ENCODE measurements around the gene IL25. TPM values are rescaled to one million over a fixed set of nuclear protein-coding genes. Genes with fewer than 3 reads are reported as not detected.

The IL25 gene
- total RNA-seq, 4 donors from 2014 or later = not detected

GRCh38 chr14:23349156-23349845 is 23.3 kb upstream of the IL25 start:
- DNase-seq = no peak
- H3K9me3 ChIP-seq = no peaks in the 10 kb centered on the region
- peaks cover 9 to 21% (median 15%) of the 10 kb centered on the region in 3 donors for H3K4me1 ChIP-seq
- intact Hi-C loops (cut with DNase I) = no loop called here
- TF ChIP-seq CTCF (IDR thresholded peaks at IDR 0.05) = no peak
- TF ChIP-seq POLR2A (IDR thresholded peaks at IDR 0.05) = no peak
- H3K36me3 ChIP-seq = no peaks in the 10 kb centered on the region
- H3K4me3 ChIP-seq = no peak overlapping the region
- H3K27ac ChIP-seq = no peak overlapping the region
- H3K27me3 ChIP-seq = peaks cover 0 to 36% (median 0%) of the 10 kb centered on the region in 4 donors
- WGBS, 2 donors = 96% methylated on average over 5 of the region's 8 CpGs

GRCh38 chr14:23351681-23352505 is 20.7 kb upstream of the IL25 start:
- TF ChIP-seq CTCF (IDR thresholded peaks at IDR 0.05) (no peak), POLR2A (IDR thresholded peaks at IDR 0.05) (no peak)
- H3K9me3 ChIP-seq = no peaks in the 10 kb centered on the region
- H3K4me3 ChIP-seq = peak overlapping the region; percentile 35 to 73 (median 60)
- H3K4me1 ChIP-seq = peaks cover 9 to 21% (median 15%) of the 10 kb centered on the region in 3 donors
- intact Hi-C loops (cut with DNase I) = no loop called here
- peak overlapping the region in 3 of 4 donors; percentile 39 to 70 (median 56) for H3K27ac ChIP-seq
- WGBS, 2 donors = 42 to 44% methylated on average over 4 to 6 of the region's 61 CpGs
- H3K36me3 ChIP-seq = peaks cover 0 to 10% (median 0%) of the 10 kb centered on the region in 3 donors
- H3K27me3 ChIP-seq = peaks cover 0 to 36% (median 0%) of the 10 kb centered on the region in 4 donors
- DNase-seq = no peak

- WGBS, 2 donors = 0 to 1% methylated on average over 16 to 24 of the region's 42 CpGs
- Histone ChIP-seq H3K27ac (peak within 1 kb of the TSS in 3 of 4 donors; percentile 39 to 70 (median 56)), H3K4me3 (peak within 1 kb of the TSS; percentile 35 to 73 (median 60)), H3K36me3 (peaks cover 0 to 19% (median 7%) of the 10 kb centered on the region in 3 donors), H3K4me1 (peaks cover 9 to 21% (median 15%) of the 10 kb centered on the region in 3 donors), H3K27me3 (peaks cover 0 to 36% (median 0%) of the 10 kb centered on the region in 4 donors), H3K9me3 (no peaks in the 10 kb centered on the region)
- TF ChIP-seq POLR2A (IDR thresholded peaks at IDR 0.05) = peak in 2 of 4 donors; percentile 27 to 56
- TF ChIP-seq CTCF (IDR thresholded peaks at IDR 0.05) = no peak
- no peak for DNase-seq
- intact Hi-C loops (cut with DNase I) = no loop called here
Observed at GRCh38 chr14:23352506-23353432, 19.8 kb upstream of the IL25 start, which contains the start of gene SLC22A17. TSS of gene SLC22A17 (minus strand) at chr14:23352887.

GRCh38 chr14:23353433-23353780 is 19.2 kb upstream of the IL25 start:
- Histone ChIP-seq H3K36me3 (peaks cover 0 to 25% (median 7%) of the 10 kb centered on the region in 3 donors), H3K4me3 (no peak overlapping the region), H3K4me1 (peaks cover 9 to 21% (median 15%) of the 10 kb centered on the region in 3 donors), H3K27me3 (peaks cover 0 to 36% (median 0%) of the 10 kb centered on the region in 4 donors), H3K9me3 (no peaks in the 10 kb centered on the region), H3K27ac (peak overlapping the region in 1 of 4 donors; percentile 9)
- WGBS, 2 donors = 65 to 66% methylated on average over 5 of the region's 5 CpGs
- intact Hi-C loops (cut with DNase I) = no loop called here
- DNase-seq = no peak
- TF ChIP-seq POLR2A (IDR thresholded peaks at IDR 0.05) (no peak), CTCF (IDR thresholded peaks at IDR 0.05) (no peak)
